Smooth muscle cell (in vitro differentiated cells): Measurements from ENCODE around the gene PLCL2. TPM values are rescaled to one million over a fixed set of nuclear protein-coding genes. Genes with fewer than 3 reads are reported as not detected.

Source experiments
- DNase-seq: peaks from one replicate; lab custom pipeline; 2025; ENCODE audit not compliant: unreplicated experiment; lab: John Stamatoyannopoulos, UW
- H2AFZ ChIP-seq: fragments of 200-600 bp; sonication (generic); 2 replicates; pipeline ENCODE4 v1.6.0; 2016; ENCODE audit warnings: antibody characterized with exemption, low read depth, mild to moderate bottlenecking
- H3F3A ChIP-seq: fragments of 200-600 bp; sonication (generic); 2 replicates; pipeline ENCODE4 v1.6.0; 2017; ENCODE audit warnings: antibody characterized with exemption, low read depth
- H3K27ac ChIP-seq: fragments of 200-600 bp; sonication (generic); 2 replicates; pipeline ENCODE4 v1.5.1; 2016; ENCODE audit warnings: low read depth, mild to moderate bottlenecking
- H3K27me3 ChIP-seq: fragments of 200-600 bp; sonication (generic); 2 replicates; pipeline ENCODE4 v1.6.1; 2016; ENCODE audit warnings: low read depth, mild to moderate bottlenecking
- H3K36me3 ChIP-seq: fragments of 200-600 bp; sonication (generic); 2 replicates; pipeline ENCODE4 v1.5.1; 2016; ENCODE audit warnings: low read depth
- H3K4me1 ChIP-seq: fragments of 200-600 bp; sonication (generic); 2 replicates; pipeline ENCODE4 v1.5.1; 2016; ENCODE audit warnings: low read depth
- H3K4me2 ChIP-seq: fragments of 200-600 bp; sonication (generic); 2 replicates; pipeline ENCODE4 v1.6.0; 2016; ENCODE audit warnings: mild to moderate bottlenecking
- H3K4me3 ChIP-seq: fragments of 200-600 bp; sonication (generic); 2 replicates; pipeline ENCODE4 v1.5.1; 2016; ENCODE audit warnings: mild to moderate bottlenecking
- H3K79me2 ChIP-seq: fragments of 200-600 bp; sonication (generic); 2 replicates; pipeline ENCODE4 v1.6.0; 2016; ENCODE audit warnings: low read depth, mild to moderate bottlenecking
- H3K9ac ChIP-seq: fragments of 200-600 bp; sonication (generic); 2 replicates; pipeline ENCODE4 v1.6.0; 2016; ENCODE audit warnings: low read depth
- H3K9me3 ChIP-seq: fragments of 200-600 bp; sonication (generic); replicated peaks from 2 replicates; pipeline ENCODE4 v1.5.1; 2016; ENCODE audit warnings: low read depth
- H4K20me1 ChIP-seq: fragments of 200-600 bp; sonication (generic); 2 replicates; pipeline ENCODE4 v1.6.0; 2016; ENCODE audit warnings: low read depth
- WGBS: methylation state at CpG from one replicate; pipeline ENCODE4 v1.1.7; 2016; ENCODE audit warnings: low lambda C conversion rate; 5-methylcytosine and 5-hydroxymethylcytosine counted together
- polyA plus RNA-seq: library from polyadenylated mRNA; unstranded; fragments of >200 nt; fragmentation: Nextera tagmentation; extraction: Ambion mirVana; gene quantifications from 2 replicates; pipeline ENCODE4 v1.2.1, GENCODE V29; 2016
- total RNA-seq: library from RNA; depleted of rRNA; stranded (reverse); fragments of >200 nt; gene quantifications from 2 replicates; pipeline ENCODE4 v1.2.3, GENCODE V29; 2014
- TF ChIP-seq, protein P1 (sequence below): fragments of 200-600 bp; sonication (generic); IDR thresholded peaks from 2 replicates; pipeline ENCODE4 v1.5.1; 2017; ENCODE audit warnings: borderline replicate concordance, mild to moderate bottlenecking, antibody characterized with exemption; ENCODE audit not compliant: insufficient read depth, poor library complexity, severe bottlenecking

Gene PLCL2
- total and polyA plus RNA-seq, 2 experiments from 2014 or later = 2.1 to 5.0 TPM

DNA sequence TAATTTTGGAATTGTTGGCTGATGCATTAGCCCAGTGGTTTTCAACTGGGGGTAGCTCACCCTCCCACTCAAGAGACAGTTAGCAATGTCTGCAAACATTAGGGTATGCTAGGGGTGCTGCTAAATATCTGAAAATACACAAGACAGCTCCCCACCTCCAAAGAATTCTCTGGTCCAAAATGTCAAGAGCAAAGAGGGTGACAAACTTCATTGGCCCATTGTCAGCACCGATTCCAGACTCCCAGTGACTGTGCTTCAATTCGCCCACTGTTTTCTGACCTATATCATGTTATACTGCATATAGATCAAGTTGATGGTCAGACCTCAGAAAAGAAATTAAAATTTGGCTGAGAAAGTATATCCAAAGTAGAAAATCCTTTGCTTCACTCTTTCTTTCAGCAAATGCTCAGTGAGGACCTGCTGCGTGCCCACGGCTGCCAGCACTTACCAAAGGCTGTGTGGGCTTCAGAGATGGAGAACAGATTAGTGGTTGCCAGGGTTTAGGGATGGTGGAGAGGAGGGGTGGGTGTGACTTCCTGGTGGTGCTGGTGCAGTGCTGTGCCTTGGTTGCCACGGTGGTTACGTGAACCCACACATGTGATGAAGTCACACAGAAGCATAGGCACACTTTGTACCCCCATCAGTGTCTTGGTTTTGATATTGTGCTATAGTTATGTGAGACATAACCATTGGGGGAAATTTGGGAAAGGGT, 204.0 kb downstream of the PLCL2 start:
- Histone ChIP-seq H3K36me3 (no peaks in the 10 kb centered on the region), H3K9ac (no peak overlapping the region), H3K79me2 (no peaks in the 10 kb centered on the region), H3K27ac (no peak overlapping the region), H4K20me1 (no peaks in the 10 kb centered on the region), H3K27me3 (no peaks in the 10 kb centered on the region), H3K9me3 (no peaks in the 10 kb centered on the region), H3F3A (no peaks in the 10 kb centered on the region), H3K4me2 (no peak overlapping the region), H2AFZ (no peak overlapping the region), H3K4me1 (no peaks in the 10 kb centered on the region), H3K4me3 (no peak overlapping the region)
- no peak for DNase-seq
- WGBS = 97% methylated on average over 6 of the region's 6 CpGs
- TF ChIP-seq, protein P1, sequence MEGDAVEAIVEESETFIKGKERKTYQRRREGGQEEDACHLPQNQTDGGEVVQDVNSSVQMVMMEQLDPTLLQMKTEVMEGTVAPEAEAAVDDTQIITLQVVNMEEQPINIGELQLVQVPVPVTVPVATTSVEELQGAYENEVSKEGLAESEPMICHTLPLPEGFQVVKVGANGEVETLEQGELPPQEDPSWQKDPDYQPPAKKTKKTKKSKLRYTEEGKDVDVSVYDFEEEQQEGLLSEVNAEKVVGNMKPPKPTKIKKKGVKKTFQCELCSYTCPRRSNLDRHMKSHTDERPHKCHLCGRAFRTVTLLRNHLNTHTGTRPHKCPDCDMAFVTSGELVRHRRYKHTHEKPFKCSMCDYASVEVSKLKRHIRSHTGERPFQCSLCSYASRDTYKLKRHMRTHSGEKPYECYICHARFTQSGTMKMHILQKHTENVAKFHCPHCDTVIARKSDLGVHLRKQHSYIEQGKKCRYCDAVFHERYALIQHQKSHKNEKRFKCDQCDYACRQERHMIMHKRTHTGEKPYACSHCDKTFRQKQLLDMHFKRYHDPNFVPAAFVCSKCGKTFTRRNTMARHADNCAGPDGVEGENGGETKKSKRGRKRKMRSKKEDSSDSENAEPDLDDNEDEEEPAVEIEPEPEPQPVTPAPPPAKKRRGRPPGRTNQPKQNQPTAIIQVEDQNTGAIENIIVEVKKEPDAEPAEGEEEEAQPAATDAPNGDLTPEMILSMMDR = no peak

DNA sequence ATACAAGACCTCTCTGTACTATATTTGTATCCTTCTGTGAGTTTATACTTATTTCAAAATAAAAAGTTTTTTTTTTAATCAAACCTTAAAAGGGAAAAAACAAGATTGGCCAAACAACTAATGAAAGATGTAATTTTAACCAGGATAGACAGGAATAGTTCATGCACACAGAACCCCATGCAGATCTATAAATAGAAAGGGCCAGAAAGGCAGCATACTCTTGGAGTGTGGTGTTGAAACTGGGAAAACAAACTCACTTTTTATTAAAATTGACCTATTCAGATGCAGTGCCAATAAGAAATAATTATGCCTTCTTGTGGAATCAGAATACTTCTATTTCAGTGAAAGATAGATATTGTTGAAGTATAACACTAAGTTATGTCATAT, 204.6 kb downstream of the PLCL2 start:
- Histone ChIP-seq H3K4me3 (no peak overlapping the region), H3K4me2 (no peak overlapping the region), H3K27ac (no peak overlapping the region), H3K9ac (no peak overlapping the region), H3K9me3 (no peaks in the 10 kb centered on the region), H4K20me1 (no peaks in the 10 kb centered on the region), H2AFZ (no peak overlapping the region), H3K4me1 (no peaks in the 10 kb centered on the region), H3F3A (no peaks in the 10 kb centered on the region), H3K27me3 (no peaks in the 10 kb centered on the region), H3K79me2 (no peaks in the 10 kb centered on the region), H3K36me3 (no peaks in the 10 kb centered on the region)
- DNase-seq = no peak
- TF ChIP-seq, protein P1 = no peak

GRCh38 chr3:17090280-17090983, 205.7 kb downstream of the PLCL2 start:
- DNase-seq = no peak
- H3K9ac ChIP-seq = no peak overlapping the region
- no peaks in the 10 kb centered on the region for H3K9me3 ChIP-seq
- peaks cover 6% of the 10 kb centered on the region for H3K4me1 ChIP-seq
- 93% methylated on average over 6 of the region's 6 CpGs for WGBS
- no peaks in the 10 kb centered on the region for H3K27me3 ChIP-seq
- H2AFZ ChIP-seq = no peak overlapping the region
- H3K4me2 ChIP-seq = no peak overlapping the region
- no peak overlapping the region for H3K4me3 ChIP-seq
- TF ChIP-seq, protein P1 = no peak
- no peaks in the 10 kb centered on the region for H3F3A ChIP-seq
- H3K27ac ChIP-seq = no peak overlapping the region
- no peaks in the 10 kb centered on the region for H4K20me1 ChIP-seq
- no peaks in the 10 kb centered on the region for H3K36me3 ChIP-seq
- no peaks in the 10 kb centered on the region for H3K79me2 ChIP-seq
